CD4-positive, alpha-beta T cell treated with Interleukin-15 for 1 hour (primary cell): ENCODE measurements around the gene DYNLT4.
A peak's percentile ranks its signal among the peaks of the same experiment; 100 is the strongest.
"Not testable (repeated sequence)": the region's sequence is repeated elsewhere in the genome, so short reads cannot be mapped to it uniquely, and the experiment has no call there.

Experiments used
- DNase-seq: peaks from one replicate; pipeline ENCODE4 v3.0.0-alpha.2; 2020

Gene DYNLT4

DNA sequence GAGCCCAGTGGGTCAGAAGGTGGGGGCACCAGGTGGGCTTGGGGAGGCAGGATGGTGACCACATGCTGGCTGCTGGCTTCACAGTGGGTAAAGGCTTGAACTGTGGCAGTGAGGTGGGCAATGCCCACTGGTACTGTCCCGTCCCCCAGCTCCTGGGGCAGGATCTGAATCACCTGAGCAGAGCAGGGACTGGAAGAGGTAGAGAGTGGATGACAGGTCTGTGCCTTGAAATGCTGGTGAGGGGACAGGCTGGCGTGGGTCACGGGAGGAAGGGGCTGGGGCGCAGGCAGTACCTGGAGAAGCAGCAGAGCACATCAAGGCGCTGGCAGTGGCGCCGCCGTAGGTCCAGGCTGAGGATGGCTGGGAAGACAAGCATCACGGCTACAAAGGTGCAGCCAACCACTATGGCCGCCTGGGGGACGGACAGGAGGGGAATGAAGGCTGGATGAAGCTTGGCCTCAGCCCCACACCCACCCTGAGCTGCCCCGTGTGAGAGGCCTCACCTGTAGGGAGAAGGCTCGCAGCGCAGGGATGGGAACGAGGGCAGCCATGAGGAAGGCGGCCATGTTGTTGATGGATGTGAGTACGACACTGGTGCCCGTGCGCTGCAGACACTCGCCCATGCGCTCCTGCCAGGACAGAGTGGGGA lies 21.0 kb upstream of the DYNLT4 start:
- DNase-seq: no peak

DNA sequence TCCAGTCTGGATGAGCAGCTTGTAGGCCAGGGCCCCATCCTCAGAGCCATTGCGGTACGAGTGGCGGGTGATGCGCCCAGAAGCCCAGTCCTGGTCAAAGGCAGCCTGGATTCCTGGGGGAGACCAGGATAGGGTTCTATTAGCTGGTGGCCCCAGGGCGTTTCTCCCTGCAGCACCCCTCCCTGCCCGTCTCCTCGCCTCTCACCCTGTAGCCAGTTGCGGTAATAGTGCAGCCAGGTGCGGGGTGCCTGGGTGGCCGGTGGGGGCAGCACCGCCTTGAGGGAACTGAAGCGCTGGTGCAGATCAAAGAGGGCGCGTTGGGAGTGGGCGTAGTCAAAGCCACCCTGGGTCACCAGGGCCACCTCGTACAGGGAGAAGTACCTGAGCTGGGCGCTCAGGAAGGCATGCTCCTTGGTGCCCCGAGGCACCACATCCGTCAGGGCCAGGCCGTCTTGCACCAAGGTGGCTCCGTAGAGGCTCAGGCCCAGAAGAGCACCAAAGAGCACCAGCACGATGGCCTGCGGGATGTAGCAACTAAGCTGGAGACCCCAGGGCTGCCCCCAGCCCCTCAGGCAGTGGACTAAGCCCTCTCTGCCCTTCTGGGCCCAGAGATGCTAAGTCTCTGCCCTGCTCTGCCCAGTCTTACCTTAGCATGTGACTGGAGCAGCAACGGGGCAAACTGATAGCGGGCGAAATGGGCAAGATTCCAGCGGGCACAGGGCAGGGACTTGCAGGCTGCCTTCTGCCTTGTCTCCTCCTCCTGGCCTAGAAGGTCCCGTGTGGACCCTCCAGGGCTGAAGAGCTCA lies 20.2 kb upstream of the DYNLT4 start:
- DNase-seq: no peak

GRCh38 chr1:44826375-44827196 lies 19.4 kb upstream of the DYNLT4 start:
- DNase-seq: peak; percentile 59

DNA sequence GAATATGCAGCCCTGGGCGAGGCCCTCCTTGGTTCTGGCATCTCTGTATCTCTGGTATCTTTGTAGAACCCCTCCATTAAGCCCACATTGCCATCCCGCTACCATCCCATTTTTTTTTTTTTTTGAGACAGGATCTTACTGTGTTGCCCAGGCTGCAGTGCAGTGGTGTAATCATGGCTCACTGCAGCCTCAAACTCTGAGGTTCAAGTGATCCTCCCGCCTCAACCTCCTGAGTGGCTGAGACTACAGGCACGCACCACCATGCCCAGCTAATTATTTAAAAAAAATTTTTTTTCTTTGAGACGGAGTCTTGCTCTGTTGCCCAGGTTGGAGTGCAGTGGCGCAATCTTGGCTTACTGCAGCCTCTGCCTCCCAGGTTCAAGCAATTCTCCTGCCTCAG lies 17.2 kb upstream of the DYNLT4 start:
- not testable (repeated sequence) for DNase-seq

- DNase-seq: no peak
Measured at GRCh38 chr1:44822981-44823451, 15.9 kb upstream of the DYNLT4 start.

GRCh38 chr1:44822131-44822701 lies 15.1 kb upstream of the DYNLT4 start:
- no peak for DNase-seq

- DNase-seq: no peak
Measured at GRCh38 chr1:44821240-44821715, 14.1 kb upstream of the DYNLT4 start.

DNA sequence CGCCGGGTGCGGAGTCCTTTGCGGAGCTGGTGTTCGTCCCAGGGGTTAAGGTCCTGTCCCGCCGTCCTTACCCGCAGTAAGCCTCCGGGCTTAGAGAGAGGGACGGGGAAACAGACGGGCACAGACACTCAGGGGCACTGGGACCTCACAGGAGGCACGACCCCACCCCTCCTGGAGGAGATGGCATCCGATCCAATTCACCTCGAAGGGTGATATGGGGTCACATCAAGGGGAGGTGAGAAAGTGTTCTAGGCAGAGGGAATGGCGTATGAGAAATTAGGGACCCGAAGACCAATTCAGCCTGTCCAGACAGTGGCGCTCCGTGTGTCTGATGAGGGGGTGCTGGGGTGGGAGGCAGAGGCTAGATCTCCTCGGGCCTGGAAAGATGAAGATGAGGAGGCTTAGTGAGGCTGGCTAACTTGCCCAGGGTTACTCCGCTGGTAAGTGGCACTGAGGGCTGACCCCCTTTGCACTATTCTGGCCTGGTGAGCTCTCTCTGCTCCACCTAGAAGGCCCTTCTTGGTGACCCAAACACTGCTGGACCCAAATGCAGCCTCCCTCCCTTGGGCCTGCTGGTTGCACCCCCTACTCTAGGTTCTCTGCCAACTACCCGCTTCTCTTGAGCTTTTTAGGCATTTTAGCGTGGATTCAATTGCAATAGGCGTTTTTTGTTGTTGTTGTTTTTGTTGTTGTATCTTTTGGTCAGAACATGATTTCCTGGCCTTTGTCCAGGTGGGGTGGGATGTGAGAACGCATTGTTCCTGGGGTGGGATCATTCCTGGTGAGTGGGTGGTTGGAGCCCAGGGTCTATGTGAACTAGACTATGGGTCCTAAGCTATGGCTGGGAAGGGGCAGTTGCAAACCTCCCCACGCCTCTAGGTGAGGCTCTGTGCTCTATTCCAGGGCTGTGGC lies 13.4 kb upstream of the DYNLT4 start:
- DNase-seq: no peak

DNA sequence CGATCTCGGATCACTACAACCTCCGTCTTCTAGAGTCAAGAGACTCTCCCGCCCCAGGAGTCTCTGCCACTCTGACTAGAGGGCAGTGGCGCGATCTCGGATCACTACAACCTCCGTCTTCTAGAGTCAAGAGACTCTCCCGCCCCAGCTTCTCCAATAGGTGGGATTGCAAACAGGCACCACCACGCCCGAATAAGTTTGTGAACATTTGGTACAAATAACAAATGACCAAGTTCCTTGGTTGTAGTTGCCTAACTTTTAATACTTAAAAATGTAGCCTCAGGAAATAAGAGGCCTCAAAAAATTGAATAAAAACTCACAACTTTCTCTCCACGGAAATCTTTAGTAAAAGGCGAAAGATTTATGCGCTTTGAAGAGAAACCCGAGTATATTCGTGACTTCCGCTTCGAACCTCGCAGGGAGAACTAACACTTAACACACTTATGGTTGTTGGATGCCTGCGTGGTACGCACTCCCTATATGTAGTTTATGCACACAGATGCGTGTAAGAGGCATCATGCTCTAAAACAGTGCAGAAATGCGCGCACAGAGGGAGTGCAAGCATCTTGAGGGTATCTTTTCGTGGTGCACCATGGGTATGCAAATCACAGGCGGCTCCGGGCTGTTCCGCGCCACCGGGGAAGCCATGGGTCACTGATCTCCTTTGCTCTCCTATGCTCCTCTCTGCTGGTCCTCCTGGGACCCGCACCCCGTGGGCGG lies 12.6 kb upstream of the DYNLT4 start:
- peak; percentile 91 for DNase-seq

DNA sequence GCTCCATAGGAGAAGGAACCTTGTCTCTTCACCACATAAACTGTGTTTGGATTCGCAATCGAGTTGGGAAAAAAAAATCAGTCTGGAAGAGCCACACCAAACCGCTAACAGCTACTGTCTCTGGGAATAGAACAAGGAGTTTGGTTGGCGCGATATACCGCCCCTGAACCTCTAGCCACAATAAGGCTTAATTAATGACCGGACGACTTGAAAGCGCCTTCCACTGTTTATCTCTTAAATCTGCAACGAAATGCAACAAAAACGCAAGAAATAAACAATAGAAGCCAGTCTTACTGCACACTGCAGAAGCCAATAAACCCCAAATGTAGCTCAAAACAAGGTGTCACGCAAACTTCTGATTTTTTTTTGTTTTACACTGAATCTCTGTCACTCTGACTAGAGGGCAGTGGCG lies 12.1 kb upstream of the DYNLT4 start:
- DNase-seq: no peak

DNA sequence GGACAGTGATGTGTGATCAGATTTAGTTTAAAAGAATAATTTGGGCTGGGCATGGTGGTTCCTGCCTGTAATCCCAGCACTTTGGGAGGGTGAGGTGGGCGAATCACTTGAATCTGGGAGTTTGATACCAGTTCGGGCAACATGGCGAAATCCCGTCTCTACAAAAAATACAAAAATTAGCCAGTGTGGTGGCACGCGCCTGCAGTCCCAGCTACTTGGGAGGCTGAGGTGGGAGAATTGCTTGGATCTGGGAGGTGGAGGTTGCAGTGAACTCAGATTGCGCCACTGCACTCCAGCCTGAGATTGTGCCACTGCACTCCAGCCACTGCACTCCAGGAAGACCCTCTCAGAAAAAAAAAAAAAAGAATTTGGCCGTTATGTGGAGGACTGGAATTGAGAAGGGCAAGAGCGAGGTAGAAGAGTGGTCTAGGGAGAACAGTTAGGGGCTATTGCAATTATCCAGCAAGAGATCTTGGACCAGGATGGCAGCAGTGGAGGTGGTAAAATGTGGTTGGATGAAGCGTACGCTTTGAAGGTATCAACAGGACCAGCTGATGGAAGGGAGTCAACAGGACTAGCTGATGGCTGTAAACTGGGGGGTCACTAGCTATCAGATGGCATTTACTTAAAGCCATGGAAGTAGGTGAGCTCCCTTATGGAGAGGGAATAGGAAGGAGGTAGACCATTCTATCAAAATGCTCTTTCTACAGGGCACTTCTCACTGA lies 10.8 kb upstream of the DYNLT4 start:
- no peak for DNase-seq

- DNase-seq: no peak
Measured at GRCh38 chr1:44817307-44817706, 10.2 kb upstream of the DYNLT4 start.

DNA sequence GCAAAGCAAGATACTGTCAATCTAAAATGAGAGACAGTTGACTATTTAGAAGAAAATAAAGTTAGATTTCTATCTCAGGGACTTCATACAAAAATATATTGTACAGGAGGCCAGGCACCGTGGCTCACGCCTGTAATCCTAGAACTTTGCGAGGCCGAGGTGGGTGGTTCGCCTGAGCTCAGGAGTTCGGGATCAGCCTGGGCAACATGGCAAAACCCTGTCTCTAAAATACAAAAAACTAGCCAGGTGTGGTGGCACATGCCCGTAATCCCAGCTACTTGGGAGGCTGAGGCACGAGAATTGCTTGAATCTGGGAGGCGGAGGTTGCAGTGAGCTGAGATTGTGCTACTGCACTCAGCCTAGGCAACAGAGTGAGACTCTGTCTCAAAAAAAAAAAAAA lies 8.8 kb upstream of the DYNLT4 start:
- not testable (repeated sequence) for DNase-seq

DNA sequence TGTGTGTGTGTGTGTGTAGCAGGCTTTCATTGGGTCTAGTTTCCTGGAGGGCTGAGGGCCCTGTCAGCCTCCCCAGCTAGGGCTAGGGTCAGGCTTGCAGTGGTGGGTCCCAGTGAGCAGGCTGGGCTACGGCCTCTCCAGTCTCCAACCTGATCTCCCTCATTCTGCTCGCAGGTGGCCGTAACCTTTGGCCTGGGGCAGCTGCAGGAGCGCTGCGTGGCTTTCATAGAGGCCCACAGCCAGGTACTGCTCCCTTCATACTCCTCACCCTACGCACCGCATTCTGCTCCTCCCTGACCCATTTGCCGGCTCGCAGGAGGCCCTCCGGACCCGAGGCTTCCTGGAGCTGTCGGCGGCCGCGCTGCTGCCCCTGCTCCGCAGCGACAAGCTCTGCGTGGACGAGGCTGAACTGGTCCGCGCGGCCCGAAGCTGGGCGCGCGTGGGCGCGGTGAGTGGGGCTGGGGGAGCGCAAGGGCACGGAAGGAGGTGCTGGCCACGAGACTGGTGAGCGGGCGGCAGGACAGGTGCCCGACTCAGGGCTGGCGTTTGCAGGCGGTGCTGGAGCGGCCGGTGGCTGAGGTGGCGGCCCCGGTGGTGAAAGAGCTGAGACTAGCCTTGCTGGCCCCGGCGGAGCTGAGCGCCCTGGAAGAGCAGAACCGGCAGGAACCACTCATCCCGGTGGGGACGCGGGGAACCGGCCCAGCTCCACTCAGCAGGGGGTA lies 5.8 kb upstream of the DYNLT4 start:
- no peak for DNase-seq

DNA sequence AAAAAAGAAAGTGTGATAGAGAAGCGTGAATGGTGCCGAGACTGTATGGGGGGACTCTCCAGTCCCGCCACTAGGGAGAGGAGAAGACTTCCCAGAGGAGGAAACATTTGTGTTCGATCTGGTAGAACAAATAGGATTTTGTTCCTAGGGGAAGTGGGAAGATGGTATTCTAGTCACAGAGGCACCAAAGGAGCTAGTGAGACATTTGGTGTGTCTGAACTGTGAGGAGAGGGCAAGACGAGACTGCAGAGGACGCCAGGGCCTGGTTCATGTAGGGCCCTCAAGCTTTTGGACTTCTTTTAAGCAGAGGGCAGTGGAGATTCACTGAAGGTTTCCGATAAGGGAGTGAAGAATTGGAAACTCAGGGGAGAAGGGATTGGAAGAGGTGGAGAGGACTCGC lies 4.1 kb upstream of the DYNLT4 start:
- no peak for DNase-seq

DNA sequence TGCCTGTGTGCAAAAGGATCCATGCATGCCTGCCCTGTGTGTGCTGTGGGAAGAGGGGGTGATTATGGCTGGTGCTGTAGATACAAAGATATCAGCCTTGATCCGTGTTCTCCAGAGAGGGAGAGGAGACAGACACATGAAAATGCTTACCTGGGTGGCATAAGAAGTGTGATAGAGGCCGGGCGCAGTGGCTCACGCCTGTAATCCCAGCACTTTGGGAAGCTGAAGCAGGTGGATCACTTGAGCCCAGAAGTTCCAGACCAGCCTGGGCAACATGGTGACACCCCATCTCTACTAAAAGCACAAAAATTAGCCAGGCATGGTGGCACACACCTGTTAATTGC lies 3.6 kb upstream of the DYNLT4 start:
- not testable (repeated sequence) for DNase-seq

GRCh38 chr1:44810101-44810761 lies 3.1 kb upstream of the DYNLT4 start:
- peak; percentile 55 for DNase-seq

DNA sequence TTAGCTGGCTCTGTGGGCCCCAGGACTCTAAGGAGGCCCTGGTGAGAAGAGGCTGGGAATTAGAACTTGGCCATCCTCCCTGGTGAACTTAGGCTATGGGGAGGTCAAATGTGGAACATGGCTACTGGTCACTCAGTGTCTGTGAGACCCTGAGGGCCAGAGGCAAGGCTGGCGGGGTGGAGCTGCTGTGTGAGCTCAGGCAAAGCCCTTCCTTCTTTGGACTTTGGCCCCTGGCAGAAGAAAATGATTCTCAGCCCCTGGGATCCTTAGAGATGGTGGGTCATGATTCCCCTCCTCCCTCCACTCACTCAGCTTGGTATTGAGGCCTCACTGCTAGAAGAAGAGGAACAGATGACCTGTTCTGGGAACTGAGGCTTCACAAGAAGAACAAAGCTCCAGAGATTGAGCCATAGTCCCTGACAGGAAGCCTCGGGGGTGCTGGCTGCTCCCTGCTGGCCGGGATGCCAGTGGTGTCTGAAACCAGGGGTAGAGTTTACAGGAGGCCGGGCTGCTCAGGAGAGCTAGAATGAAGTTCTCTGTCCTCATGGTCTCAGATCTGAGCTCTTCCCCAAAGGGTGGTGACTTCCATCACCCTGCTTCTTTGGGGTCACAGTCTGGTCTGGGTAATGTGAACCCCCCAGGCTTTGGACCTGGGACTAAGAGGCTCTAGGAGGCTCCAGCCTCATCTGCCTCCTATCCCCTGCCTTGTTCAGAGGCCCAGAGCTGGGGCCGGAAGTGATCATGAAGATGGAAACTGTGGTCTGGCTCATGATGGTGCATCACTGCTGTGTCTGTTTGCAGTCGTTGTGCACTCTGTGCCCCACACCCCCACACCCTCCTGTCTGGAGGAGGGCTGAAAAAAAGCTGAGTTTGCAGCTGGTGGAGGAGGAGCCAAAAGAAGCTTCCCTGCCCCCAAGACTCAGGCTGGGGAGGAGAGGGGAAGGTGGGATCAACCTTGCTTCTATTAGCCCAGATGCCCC lies 2.1 kb upstream of the DYNLT4 start:
- DNase-seq: peak; percentile 92
